Left hindlimb (tissue), 1 donor: ENCODE results near the gene JAG1.
"Not testable (repeated sequence)": the region's sequence is repeated elsewhere in the genome, so short reads cannot be mapped to it uniquely, and the experiment has no call there.

ENCODE experiments used
- DNase-seq: peaks from one replicate; pipeline ENCODE4 v3.0.0-alpha.2; 2018

JAG1 gene

DNA sequence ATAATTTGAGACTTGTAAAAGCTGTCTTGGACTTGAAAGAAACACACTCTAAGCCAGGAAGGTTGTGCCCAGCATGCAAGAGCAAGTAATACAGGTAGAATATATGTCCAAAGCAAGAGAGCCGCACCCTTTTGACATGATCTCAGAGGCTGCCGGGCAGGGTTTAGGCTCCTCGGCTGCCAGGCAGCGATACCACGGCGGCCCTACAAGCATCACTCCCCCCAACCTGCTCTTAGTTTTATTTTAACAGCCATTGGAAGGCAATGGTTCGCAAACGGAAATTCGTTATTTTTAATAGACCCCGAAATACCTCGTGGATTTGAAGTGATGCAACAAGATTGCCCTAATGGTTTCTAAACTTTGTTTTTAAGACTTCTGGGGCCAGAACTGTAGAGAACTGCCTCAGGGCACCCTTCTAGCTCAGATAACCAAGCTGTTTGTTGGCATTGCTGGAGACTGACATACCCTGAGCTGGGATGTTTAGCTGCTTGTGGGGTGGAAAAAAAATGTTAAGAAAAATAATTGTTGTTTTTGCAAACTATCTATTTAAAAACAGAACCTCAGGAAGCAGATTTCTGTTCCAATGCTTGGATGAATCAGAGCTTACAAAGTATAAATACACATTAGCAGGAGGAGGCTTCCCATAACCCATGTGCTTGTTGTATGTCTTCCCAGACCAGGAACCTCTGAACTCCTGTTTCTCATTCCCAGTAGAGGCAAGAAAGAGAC, 39.0 kb downstream of the JAG1 start:
- no peak for DNase-seq

DNA sequence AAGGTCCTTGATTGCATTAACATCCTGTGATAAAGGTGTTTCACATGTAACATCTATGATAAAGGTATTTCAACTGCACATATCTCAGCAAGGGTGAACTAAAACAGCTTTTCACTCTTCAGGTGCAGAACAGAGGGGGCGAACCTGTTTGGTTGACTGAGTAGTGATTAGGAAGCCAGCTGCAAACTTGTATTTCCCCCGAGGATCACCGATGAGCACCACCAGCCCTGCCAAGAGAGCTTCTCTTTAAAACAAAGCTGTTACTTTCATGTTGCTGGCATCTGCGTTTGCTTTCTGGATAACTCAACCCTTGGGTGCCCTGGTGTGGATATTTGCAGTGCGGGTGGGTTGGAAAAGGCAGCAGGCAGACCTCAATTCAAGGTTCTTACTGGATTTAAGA, 39.6 kb downstream of the JAG1 start:
- DNase-seq: no peak

DNA sequence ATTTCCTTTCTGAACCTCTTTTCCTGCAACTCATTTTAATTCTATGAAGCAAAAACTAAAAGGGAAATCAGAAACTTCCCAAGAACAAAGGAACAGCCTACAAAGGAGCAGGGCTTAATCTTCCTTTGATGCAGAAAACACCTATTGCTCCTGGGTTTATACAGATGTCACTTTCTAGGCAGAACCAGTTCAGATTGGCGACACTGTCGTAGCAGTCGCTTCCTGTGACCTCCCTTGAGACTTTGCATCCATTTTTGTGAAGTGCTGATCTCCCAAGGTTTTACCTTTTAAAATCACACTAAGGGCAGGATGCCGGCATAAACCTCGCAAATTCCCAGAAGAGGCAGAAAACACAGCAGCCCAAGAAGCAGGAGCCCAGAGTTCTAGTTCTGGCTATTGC, 40.1 kb downstream of the JAG1 start:
- no peak for DNase-seq

DNA sequence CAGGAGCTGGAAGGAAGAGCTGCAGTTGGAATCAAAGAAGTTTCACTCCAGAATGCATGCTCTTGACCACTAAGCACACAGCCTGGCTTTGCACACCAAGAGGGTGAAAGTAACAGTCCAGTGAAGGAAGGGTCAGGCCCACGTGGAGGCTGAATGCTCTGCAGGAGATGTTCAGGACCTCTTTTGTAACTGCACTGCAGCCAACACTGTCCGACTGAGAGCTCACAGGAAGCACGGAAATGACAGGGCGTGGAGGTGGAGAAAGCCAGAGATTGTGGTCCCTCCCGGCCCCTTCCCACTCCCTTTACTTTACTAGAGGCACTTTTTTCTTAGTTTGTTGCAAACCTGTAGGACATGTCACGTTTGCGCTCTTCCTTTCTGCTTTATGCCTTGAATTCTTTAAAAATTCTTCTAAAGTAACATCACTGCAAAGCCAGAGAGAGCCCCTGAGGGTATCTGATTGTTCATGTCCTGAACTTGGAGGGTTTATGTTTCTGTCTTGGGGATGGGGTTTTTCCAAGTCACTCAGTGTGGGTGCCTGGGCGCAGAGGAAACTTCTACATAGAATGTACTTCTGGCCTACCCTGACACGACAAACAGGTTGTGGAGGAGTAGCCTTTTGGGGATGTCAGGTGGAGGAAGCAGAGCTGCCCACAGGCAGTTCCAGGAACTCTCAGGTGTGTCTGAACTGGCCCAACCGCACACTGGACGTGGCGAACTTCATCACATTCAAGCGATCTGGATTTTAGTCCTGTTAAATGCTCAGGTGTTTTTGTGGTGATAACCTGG, 40.9 kb downstream of the JAG1 start:
- DNase-seq: no peak

DNA sequence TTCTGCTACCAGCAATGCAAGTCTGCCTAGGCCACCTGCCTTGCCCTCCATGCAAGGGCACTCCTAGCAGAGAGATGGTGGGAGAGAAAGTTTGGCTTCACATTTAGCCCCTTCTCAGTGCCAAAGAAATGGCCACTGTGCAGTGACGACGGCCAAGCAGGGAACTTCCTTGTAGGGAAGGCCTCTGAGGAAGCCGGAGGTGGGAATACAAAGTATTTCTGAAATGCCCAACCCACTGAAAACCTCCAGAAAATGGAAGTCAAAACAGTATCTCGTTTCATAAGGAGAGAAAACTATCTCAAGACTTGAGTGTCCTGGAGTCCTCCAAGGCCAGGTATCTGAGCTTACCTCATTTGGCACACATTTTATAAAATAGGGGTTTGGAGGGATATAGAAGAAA, 42.7 kb downstream of the JAG1 start:
- DNase-seq: no peak

DNA sequence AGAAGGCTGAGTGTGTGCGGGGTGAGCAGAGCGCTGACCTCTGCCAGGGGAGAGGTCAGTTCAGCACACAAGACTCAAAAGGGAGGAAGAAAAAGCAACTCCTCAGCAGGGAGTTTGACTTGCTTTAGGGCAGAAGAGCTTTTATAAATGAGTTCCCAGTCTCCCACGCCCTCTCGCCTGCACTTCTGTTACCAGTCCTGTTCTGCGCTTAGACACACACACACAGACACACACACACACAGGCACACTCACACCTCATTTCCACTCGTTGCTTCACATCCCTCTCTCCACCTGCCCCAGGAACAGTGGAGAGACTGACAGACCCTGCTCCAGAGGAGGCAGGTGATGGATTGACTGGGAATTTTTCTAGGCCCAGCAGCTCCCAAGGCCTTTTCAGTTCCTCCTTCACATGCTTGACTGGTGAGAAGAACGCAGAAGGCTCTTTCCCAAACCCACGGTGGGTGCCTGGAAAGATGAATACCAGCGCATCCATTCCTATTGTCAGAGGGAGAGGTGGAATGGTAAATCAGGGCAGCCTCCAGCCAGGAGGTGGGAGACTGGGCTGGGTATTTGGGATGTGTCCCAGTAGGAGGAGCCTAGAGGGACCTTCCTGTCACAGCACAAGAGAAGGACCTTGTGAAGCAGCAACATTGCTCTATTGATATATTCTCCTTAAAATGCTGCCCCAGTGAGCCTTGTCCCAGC, 43.7 kb downstream of the JAG1 start:
- DNase-seq: no peak

DNA sequence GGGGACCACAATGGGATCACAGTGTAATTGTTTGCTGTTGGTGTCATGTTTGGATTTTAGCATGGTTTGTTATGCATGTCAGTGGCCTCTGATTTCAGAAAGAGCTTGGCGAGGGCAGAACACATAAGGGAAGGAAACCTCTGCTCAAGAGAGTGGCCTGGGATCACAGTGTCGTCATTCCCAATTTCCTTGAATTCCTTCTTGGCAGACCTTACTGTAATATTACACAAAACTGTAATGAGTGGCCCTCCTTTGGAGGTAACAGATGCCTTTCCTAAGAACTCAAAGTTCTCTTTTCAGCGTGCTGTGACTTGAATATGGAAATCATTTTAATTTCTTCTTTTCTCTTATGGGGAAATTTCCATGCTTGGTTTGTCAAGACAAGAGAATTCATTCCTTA, 46.9 kb downstream of the JAG1 start:
- DNase-seq: no peak

DNA sequence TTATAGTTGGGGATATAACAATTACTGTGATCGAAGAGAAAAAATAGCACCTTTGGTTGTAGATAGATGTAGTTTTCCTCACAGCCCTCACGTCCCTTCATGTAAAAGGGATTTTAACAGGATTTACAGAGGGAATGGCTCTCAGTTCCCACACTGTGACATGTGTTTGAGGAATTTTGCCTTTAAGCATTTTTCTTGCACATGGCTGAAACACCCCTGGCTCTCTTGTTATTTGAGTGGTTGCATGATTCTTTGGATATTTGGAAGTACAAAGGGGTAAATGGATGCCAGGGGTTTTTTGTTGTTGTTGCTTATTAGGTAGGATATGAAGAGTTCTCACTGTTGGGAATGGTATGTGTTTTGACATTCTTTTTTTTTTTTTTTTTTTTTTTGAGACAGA, 48.2 kb downstream of the JAG1 start:
- DNase-seq: no peak

DNA sequence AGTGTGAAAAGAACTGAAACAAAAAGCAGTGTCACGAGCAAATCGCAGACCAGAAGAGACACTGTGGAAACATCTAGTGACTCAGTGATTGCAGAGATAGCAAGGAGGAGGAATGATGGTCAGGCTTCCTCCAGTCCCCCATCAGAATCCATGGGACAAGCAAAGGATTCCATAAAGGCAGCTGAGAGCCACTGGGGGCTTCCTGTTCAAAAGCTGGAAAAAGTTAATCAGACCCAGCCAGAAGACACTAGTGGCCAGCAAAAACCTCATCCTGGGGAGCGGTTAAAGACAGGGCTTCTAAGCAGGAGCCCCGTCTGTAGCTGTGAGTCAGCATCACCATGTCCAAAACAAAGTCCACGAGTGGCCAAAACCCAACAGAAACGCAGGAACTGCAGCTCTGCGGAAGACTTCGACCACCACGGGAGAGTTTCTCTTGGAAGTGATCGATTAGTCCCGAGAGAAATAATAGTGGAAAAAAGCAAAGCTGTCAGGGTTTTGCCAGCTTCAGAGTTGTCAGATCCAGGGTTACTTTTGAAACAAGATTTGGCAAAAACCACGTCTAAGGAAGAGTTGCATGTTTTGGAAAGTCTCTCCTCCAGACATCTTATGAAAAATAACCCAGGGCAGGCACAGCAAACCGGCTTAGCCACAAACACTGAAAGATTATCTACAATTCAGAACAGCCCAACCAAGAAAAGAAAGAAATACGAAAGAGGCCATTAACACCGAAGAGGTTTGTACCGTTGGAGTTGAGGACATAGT, 51.0 kb downstream of the JAG1 start:
- peak; percentile 59 for DNase-seq

DNA sequence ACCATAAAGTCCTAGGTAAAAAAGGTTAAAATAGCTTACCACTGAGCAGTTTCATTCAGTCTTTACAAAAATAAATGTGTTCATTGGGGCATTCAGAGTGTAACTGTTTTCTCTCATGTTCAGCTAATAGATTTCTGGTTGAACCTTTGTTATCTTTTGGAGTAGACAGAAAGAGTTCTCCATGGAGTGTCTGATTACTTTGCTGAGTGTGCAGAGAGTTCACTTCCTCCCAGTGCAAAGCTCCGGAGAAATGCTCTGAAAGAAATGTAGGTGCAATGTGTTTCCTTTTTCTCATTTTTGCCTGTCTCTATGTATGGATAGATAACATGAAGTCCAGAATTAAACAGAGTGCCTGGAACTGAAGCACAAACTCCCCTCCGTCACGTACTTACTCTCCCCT, 52.6 kb downstream of the JAG1 start:
- no peak for DNase-seq

DNA sequence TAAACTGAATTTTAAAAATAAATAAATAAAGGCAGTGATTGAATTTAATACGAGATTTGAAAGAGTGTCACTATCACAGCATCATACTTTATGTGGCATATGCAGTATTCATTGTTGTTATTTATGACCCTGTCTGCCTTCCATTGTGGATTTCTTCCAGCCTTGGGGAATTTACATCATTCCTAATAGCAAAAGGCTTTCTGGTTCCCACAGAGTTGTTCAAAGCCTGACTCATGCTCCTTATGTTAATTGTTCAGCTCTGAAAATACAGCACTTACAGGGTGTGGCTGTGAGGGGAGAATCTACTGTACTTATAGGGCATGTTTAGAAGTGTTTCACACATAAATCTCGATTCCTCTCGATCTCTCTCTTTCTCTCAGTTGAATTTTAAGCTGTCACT, 54.4 kb downstream of the JAG1 start:
- DNase-seq: no peak

DNA sequence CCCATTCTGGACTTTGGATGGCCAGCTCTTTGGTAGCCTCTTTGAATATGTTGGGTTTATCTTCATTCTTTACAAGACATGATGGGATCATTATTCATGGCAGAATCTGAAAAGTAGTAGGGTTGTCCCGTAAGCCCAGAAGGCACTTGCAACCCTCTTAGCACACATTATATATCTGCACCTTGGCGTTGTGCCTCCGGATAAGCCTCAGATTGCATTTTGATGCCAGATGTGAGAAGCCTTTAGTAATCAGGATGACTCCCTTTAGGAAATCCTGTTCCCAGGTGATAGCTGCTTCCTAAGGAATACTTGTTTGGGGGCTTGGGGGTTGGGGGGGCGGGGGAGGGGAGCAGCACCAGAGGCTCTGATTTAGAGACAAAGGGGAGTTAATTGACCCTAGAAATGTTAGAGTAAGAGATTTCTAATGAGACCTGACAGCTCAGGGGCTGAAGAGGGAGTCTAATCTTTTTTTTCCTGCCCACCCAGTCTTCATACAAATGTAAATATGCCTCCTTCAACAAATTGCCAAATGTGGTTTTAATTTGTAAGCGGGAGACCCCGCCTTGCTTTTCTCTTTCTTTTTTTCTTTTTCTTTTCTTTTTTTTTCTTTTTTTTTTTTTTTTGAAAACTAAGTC, 55.1 kb downstream of the JAG1 start:
- no peak for DNase-seq

DNA sequence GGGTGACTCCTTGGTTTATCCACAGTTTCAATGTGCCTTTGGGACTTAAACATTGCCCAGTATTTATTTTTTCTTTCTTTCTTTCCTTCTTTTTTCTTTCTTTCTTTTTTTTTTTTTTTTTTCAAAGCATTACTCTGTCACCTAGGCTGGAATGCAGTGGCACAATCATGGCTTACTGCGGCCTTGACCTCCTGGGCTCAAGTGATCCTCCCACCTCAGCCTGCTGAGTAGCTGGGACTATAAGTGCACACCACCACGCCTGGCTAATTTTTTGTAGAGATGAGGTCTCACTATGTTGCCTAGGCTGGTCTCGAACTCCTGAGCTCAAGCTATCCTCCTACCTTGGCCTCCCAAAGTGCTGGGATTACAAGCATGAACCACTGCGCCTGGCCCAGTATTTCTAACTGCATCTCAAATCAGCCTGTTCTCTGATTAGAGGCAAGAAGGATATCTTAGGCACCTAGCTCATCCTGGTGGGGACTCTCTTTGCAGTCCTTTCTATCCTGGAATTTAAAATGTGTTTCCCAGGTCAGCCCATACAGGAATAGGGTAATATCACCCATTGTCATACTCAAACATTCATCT, 56.2 kb downstream of the JAG1 start:
- not testable (repeated sequence) for DNase-seq

DNA sequence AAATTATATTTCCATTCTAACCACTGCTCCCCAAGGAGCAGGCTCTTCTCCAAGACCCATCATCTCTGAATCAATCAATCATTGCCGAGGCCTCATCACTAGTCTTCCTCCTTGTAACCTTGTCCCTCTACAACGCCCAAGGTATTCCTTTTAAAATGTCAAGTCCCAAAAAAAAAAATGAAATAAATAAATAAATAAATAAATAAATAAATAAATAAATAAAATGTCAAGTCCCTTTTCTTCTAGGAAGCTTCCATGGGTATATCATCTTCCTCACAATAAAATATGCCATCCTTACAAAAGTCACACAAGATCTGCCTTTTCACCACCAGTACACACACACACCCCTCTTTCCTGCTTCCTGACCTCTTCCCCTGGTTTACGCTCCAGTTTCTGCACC, 57.6 kb downstream of the JAG1 start:
- no peak for DNase-seq

DNA sequence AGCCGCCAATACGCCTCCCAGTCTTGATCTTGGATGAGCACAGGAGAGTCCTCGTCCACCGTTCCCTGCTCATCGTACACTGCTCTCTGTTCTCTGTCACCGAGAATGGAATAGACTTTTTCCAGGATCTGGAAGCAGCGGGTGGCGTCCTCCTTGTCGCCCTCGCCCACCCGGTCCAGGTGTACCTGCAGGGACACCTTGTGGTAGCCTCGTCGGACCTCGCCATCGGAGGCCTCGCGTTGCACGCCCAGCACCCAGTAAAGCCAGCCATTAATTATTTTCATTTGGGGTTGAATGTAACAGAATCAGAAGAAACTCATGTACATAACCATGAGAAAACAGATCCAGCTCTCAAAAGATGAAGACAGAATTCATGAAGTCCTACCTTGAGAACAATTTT, 59.9 kb downstream of the JAG1 start:
- no peak for DNase-seq

DNA sequence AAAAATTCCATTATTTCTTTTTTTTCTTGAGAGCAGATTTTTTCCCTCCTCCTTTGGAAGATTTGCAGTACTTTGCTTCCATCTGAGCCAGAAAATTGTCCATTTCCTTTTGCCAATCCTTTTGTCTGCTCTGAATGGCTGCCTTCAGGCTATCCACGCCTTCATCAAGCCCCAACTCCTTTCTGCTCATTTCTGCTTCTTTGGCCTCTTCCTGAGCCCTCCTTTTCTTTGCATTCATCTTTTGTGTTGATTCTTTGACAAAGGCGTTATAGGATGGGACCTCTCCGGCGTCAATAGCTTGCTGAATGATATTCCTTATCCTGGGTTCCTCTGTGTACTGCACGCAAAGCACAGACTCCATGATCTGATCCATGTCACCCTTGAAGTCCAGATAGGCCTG, 60.4 kb downstream of the JAG1 start:
- DNase-seq: not testable (repeated sequence)

DNA sequence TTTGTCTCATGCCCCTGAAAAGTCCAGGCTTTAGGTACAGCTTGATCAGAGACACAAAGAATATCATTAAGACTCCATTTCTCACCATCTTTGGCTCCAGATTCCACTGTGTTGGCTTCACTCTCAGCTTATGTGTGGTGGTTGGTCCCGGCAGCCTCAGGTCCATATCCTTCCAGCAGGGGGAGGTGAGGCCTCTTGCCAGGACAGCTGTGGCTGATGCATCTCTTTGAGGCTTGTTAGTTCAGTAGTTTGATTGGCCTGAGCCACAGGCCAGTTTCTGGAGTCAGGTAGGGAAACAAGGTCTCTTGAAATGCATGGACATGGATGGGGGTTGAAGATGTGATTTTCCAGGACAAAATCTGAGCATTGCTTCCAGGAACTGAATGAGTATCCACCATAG, 62.4 kb downstream of the JAG1 start:
- no peak for DNase-seq

DNA sequence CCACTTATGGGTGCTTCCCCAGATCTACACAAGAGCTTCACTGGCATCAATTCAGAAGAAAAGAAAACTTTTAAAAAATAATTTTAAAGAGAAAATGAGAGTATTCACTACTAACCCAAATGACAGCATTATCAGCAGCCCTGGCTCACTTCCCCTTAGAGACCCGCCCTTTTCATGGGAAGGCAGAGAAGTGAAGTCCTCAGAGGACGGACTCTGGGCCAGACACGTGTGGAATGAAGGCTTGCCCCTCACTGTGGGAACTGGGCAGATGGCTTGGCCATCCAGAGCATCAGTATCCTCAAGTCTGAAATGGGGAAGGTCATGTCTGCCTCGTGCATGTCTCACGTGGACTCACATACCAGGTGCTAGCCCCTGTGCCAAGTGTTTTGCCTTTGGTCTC, 63.5 kb downstream of the JAG1 start:
- no peak for DNase-seq

DNA sequence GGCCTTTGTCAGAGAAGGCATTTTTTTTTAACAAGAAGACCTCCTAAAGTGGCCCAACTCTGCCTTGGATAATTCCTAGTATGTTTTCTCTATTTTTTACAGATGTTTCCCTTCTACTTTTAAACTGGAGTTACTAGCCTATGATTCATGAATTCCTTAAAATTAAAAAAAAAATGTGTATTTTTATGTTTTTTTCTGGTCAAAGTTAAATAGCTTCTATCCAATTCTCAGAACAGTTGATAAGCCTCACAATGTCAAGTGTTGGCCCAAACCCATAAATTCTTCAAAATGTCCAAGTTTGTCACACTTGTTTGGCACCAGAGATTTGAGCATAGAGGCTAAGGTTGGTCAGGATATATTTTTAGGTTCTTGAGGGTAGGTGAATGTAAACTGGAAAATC, 64.0 kb downstream of the JAG1 start:
- no peak for DNase-seq

DNA sequence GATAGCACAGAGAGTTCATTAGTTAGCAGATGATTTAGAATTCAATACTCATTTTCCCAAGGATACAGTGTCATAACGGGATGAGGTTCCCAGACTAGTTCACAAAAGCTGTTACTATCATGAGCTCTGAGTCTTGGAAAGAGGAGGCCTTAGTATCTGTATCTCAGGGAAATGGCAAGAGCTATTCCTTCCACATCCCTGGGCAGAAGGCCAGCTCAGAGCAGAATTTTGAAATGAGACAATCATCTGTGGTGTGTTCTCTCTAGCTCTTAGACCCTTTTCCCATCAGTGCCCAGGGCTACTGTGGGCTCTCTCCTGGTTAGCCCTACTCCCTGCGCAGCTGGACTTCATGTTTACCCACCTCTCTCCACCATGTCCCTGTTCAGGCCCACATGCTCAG, 64.5 kb downstream of the JAG1 start:
- no peak for DNase-seq

DNA sequence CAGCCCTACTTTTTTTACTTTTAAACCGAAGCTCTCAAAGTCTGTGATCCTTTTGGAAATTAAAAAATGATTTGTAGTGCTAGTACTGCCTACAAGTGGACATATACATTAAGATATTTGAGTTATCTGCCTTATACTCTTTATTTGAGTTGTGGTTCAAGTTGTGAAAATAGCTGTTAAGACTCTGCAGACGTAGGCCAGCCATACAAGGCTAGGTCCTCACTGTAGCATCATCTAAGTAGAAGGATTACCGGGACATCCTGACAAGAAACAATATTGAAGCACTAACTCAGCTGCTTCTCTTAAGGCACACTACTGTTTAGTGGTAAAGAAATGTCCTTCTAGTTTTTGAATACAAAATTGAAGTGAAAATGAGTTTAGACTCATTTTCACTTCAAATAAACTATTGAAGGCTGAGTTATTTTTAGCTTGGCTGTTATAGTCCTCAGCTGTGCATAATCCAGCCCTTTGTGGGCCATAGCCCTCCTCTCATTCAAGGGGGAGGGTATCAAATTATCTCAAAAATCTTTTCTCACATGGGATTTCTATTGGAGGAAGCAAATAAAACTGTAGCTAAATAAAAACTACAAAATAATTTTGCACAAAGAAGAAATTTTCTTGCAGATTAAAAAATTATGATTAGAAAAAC, 68.1 kb downstream of the JAG1 start:
- DNase-seq: no peak
